Neural cell (in vitro differentiated cells): ENCODE results near the gene ITGB1. TPM values are rescaled to one million over a fixed set of nuclear protein-coding genes. Genes with fewer than 3 reads are reported as not detected.

Source experiments
- H2AFZ ChIP-seq: fragments of 200-600, 300-800 bp; sonication (generic), shearing (Covaris generic); 2 replicates; pipeline ENCODE4 v1.6.0; 2014; ENCODE audit warnings: low read depth, mild to moderate bottlenecking, antibody characterized with exemption, low read length, moderate library complexity
- H3F3A ChIP-seq: fragments of 200-600 bp; shearing (Covaris generic); 2 replicates; pipeline ENCODE4 v1.6.1; 2016; ENCODE audit warnings: mild to moderate bottlenecking, moderate library complexity, mixed read lengths, antibody characterized with exemption, low read length; ENCODE audit not compliant: insufficient read depth, poor library complexity, severe bottlenecking
- H3K27ac ChIP-seq: fragments of 200-600, 300-800 bp; sonication (generic), shearing (Covaris generic); 2 replicates; pipeline ENCODE4 v1.5.1; 2014; ENCODE audit warnings: mild to moderate bottlenecking, low read length, moderate library complexity
- H3K27me3 ChIP-seq: fragments of 300-800, 200-600 bp; sonication (generic), shearing (Covaris generic); 2 replicates; pipeline ENCODE4 v1.6.0; 2014; ENCODE audit warnings: mild to moderate bottlenecking, low read depth, low read length, moderate library complexity; ENCODE audit not compliant: insufficient read depth
- H3K36me3 ChIP-seq: fragments of 300-800, 200-600 bp; sonication (generic), shearing (Covaris generic); 2 replicates; pipeline ENCODE4 v1.5.1; 2014; ENCODE audit warnings: mild to moderate bottlenecking, antibody characterized with exemption, low read length, moderate library complexity; ENCODE audit not compliant: insufficient read depth
- H3K4me2 ChIP-seq: fragments of 300-800, 200-600 bp; sonication (generic), shearing (Covaris generic); 2 replicates; pipeline ENCODE4 v1.6.0; 2014; ENCODE audit warnings: mild to moderate bottlenecking, low read length
- H3K4me3 ChIP-seq: fragments of 300-800, 200-600 bp; sonication (generic), shearing (Covaris generic); 2 replicates; pipeline ENCODE4 v1.5.1; 2014; ENCODE audit warnings: mild to moderate bottlenecking, low read length, moderate library complexity
- H3K79me2 ChIP-seq: fragments of 200-600 bp; shearing (Covaris generic); replicated peaks from 2 replicates; pipeline ENCODE4 v1.6.0; 2014; ENCODE audit warnings: mild to moderate bottlenecking, low read length, moderate library complexity; ENCODE audit not compliant: insufficient read depth
- H3K9ac ChIP-seq: fragments of 300-800, 200-600 bp; sonication (generic), shearing (Covaris generic); 2 replicates; pipeline ENCODE4 v1.6.1; 2016; ENCODE audit warnings: mild to moderate bottlenecking, low read length, mixed read lengths
- H3K9me2 ChIP-seq: fragments of 200-600 bp; shearing (Covaris generic); 2 replicates; pipeline ENCODE4 v1.6.1; 2016; ENCODE audit warnings: mild to moderate bottlenecking, low read length, mixed read lengths; ENCODE audit not compliant: insufficient read depth
- H3K9me3 ChIP-seq: fragments of 200-600, 300-800 bp; sonication (generic), shearing (Covaris generic); 2 replicates; pipeline ENCODE4 v1.6.1; 2016; ENCODE audit warnings: mild to moderate bottlenecking, mixed run types, low read length, moderate library complexity, mixed read lengths
- H4K20me1 ChIP-seq: fragments of 200-600 bp; shearing (Covaris generic); 2 replicates; pipeline ENCODE4 v1.6.1; 2016; ENCODE audit warnings: mild to moderate bottlenecking, mixed run types; ENCODE audit not compliant: insufficient read depth
- EP300 ChIP-seq: fragments of 450-650 bp; conservative IDR thresholded peaks from 2 replicates; pipeline ENCODE4 v1.6.1; 2014; ENCODE audit warnings: antibody characterized with exemption, mild to moderate bottlenecking, moderate library complexity; ENCODE audit not compliant: poor library complexity, severe bottlenecking
- EZH2 ChIP-seq: fragments of 200-600, 300-800 bp; shearing (Covaris generic), sonication (generic); IDR thresholded peaks from 2 replicates; pipeline ENCODE4 v1.6.1; 2014; ENCODE audit warnings: antibody characterized with exemption, low read length, borderline replicate concordance, mild to moderate bottlenecking; ENCODE audit not compliant: insufficient read depth, poor library complexity, severe bottlenecking
- MXI1 ChIP-seq: fragments of 450-650 bp; conservative IDR thresholded peaks from 2 replicates; pipeline ENCODE4 v1.6.1; 2014; ENCODE audit warnings: antibody characterized with exemption, mild to moderate bottlenecking; ENCODE audit not compliant: poor library complexity, severe bottlenecking
- POLR2AphosphoS5 ChIP-seq: IDR thresholded peaks from 2 replicates; pipeline ENCODE4 v1.6.1; 2012
- RAD21 ChIP-seq: fragments of 450-650 bp; conservative IDR thresholded peaks from 2 replicates; pipeline ENCODE4 v1.6.1; 2014; ENCODE audit warnings: antibody characterized with exemption, mild to moderate bottlenecking, moderate library complexity
- SMC3 ChIP-seq: fragments of 450-650 bp; conservative IDR thresholded peaks from 2 replicates; pipeline ENCODE4 v1.6.1; 2014; ENCODE audit warnings: antibody characterized with exemption, mild to moderate bottlenecking, moderate library complexity; ENCODE audit not compliant: poor library complexity
- TAF1 ChIP-seq: IDR thresholded peaks from 2 replicates; pipeline ENCODE4 v1.6.1; 2012; ENCODE audit warnings: low read depth
- polyA plus RNA-seq: library from polyadenylated mRNA; depleted of rRNA; stranded (reverse); fragments of >200 nt; gene quantifications from 2 replicates; pipeline ENCODE4 v1.2.3, GENCODE V29; 2014
- TF ChIP-seq, protein P1 (sequence below): IDR thresholded peaks from 2 replicates; pipeline ENCODE4 v1.6.1; 2012; ENCODE audit warnings: borderline replicate concordance
- TF ChIP-seq, protein P2 (sequence below): fragments of 450-650 bp; IDR thresholded peaks from 2 replicates; pipeline ENCODE4 v1.5.1; 2014; ENCODE audit warnings: antibody characterized with exemption, mild to moderate bottlenecking, moderate library complexity; ENCODE audit not compliant: poor library complexity, severe bottlenecking

The ITGB1 gene
- polyA plus RNA-seq, 1 donor from 2014 or later, result 62.4 TPM

DNA sequence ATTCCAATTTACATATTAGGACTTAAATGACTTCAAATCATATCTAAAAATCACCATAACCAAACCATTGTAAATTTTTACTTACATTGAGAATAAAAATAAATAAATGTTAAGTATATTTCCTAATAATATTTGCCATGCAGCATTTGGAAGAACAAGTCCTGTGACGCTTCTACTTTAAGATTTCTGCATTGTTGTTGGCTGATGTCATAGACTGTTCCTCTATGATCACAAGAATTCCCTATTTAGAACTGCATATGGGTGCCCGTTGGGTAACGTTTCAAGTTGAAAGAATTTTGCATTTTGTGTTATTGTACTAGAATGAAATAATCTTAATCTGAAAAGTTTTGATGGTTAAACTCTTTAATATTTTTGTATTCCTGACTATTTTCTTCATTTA is 5.1 kb upstream of the ITGB1 start:
- Histone ChIP-seq H3K36me3 (no peaks in the 10 kb centered on the region), H3K9me3 (no peaks in the 10 kb centered on the region), H3K79me2 (peaks cover 20% of the 10 kb centered on the region), H4K20me1 (no peaks in the 10 kb centered on the region), H3K9me2 (no peaks in the 10 kb centered on the region), H3K27me3 (no peaks in the 10 kb centered on the region), H3K4me2 (no peak overlapping the region), H2AFZ (no peak overlapping the region), H3K9ac (no peak overlapping the region), H3K27ac (no peak overlapping the region), H3K4me3 (no peak overlapping the region), H3F3A (no peaks in the 10 kb centered on the region)
- TF ChIP-seq SMC3 (no peak), EZH2 (no peak), EP300 (no peak), TAF1 (no peak), MXI1 (no peak), POLR2AphosphoS5 (no peak), RAD21 (no peak)
- TF ChIP-seq, protein P1, sequence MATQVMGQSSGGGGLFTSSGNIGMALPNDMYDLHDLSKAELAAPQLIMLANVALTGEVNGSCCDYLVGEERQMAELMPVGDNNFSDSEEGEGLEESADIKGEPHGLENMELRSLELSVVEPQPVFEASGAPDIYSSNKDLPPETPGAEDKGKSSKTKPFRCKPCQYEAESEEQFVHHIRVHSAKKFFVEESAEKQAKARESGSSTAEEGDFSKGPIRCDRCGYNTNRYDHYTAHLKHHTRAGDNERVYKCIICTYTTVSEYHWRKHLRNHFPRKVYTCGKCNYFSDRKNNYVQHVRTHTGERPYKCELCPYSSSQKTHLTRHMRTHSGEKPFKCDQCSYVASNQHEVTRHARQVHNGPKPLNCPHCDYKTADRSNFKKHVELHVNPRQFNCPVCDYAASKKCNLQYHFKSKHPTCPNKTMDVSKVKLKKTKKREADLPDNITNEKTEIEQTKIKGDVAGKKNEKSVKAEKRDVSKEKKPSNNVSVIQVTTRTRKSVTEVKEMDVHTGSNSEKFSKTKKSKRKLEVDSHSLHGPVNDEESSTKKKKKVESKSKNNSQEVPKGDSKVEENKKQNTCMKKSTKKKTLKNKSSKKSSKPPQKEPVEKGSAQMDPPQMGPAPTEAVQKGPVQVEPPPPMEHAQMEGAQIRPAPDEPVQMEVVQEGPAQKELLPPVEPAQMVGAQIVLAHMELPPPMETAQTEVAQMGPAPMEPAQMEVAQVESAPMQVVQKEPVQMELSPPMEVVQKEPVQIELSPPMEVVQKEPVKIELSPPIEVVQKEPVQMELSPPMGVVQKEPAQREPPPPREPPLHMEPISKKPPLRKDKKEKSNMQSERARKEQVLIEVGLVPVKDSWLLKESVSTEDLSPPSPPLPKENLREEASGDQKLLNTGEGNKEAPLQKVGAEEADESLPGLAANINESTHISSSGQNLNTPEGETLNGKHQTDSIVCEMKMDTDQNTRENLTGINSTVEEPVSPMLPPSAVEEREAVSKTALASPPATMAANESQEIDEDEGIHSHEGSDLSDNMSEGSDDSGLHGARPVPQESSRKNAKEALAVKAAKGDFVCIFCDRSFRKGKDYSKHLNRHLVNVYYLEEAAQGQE, result no peak
- TF ChIP-seq, protein P2, sequence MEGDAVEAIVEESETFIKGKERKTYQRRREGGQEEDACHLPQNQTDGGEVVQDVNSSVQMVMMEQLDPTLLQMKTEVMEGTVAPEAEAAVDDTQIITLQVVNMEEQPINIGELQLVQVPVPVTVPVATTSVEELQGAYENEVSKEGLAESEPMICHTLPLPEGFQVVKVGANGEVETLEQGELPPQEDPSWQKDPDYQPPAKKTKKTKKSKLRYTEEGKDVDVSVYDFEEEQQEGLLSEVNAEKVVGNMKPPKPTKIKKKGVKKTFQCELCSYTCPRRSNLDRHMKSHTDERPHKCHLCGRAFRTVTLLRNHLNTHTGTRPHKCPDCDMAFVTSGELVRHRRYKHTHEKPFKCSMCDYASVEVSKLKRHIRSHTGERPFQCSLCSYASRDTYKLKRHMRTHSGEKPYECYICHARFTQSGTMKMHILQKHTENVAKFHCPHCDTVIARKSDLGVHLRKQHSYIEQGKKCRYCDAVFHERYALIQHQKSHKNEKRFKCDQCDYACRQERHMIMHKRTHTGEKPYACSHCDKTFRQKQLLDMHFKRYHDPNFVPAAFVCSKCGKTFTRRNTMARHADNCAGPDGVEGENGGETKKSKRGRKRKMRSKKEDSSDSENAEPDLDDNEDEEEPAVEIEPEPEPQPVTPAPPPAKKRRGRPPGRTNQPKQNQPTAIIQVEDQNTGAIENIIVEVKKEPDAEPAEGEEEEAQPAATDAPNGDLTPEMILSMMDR, result no peak

DNA sequence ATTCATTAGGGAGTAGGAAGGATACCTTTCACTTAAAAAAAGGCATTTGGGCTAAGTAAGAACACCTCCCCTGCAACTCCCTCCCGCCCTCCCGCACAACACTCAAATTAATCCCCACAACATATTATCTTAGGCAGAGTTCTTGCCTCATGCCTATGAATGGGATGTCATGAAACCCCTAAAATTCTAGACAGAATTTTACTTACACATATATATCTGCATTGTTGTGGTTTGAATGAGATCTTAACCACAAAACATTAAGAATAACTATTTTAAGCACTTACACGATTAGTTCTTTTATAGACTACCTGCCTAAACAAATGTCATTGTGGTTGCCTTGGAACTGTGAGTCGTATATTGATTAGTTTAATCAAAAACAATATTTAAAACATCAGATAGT is 4.5 kb upstream of the ITGB1 start:
- Histone ChIP-seq H4K20me1 (no peaks in the 10 kb centered on the region), H3K9me2 (no peaks in the 10 kb centered on the region), H3K4me3 (no peak overlapping the region), H3K27ac (no peak overlapping the region), H3F3A (no peaks in the 10 kb centered on the region), H3K4me2 (no peak overlapping the region), H3K27me3 (no peaks in the 10 kb centered on the region), H3K9ac (no peak overlapping the region), H3K9me3 (no peaks in the 10 kb centered on the region), H3K36me3 (no peaks in the 10 kb centered on the region), H2AFZ (no peak overlapping the region), H3K79me2 (peaks cover 21% of the 10 kb centered on the region)
- TF ChIP-seq EZH2 (no peak), POLR2AphosphoS5 (no peak), MXI1 (no peak), TAF1 (no peak), RAD21 (no peak), EP300 (no peak), SMC3 (no peak)
- TF ChIP-seq, protein P2, result no peak
- TF ChIP-seq, protein P1, result no peak
